Jurkat, Clone E6-1 (cell line): ENCODE results near the gene C11orf65.
"Not testable (repeated sequence)": the region's sequence is repeated elsewhere in the genome, so short reads cannot be mapped to it uniquely, and the experiment has no call there.

Experiments
- DNase-seq: peaks from one replicate; pipeline ENCODE4 v3.0.0-alpha.2; 2011; ENCODE audit warnings: low read depth, low spot score
- H3K4me3 ChIP-seq: 2 replicates; pipeline ENCODE4 v1.5.1; 2011; ENCODE audit warnings: mild to moderate bottlenecking, low read length, control low read depth, moderate library complexity

Gene C11orf65

GRCh38 chr11:108393046-108393445, 74.3 kb downstream of the C11orf65 start:
- no peak for DNase-seq
- H3K4me3 ChIP-seq, result no peak overlapping the region

- no peak for DNase-seq
- H3K4me3 ChIP-seq, result no peak overlapping the region
Measured at GRCh38 chr11:108392353-108392752, 75.0 kb downstream of the C11orf65 start.

GRCh38 chr11:108388576-108388975, 78.8 kb downstream of the C11orf65 start:
- no peak overlapping the region for H3K4me3 ChIP-seq
- no peak for DNase-seq

- not testable (repeated sequence) for H3K4me3 ChIP-seq, DNase-seq
Measured at GRCh38 chr11:108373505-108373904, 93.8 kb downstream of the C11orf65 start.

GRCh38 chr11:108370990-108371389, 96.3 kb downstream of the C11orf65 start:
- no peak for DNase-seq
- no peak overlapping the region for H3K4me3 ChIP-seq

- H3K4me3 ChIP-seq, result no peak overlapping the region
- DNase-seq, result no peak
Measured at GRCh38 chr11:108370315-108370714, 97.0 kb downstream of the C11orf65 start.

- no peak overlapping the region for H3K4me3 ChIP-seq
- no peak for DNase-seq
Measured at GRCh38 chr11:108369064-108369463, 98.3 kb downstream of the C11orf65 start.

GRCh38 chr11:108368134-108368533, 99.2 kb downstream of the C11orf65 start:
- H3K4me3 ChIP-seq, result no peak overlapping the region
- no peak for DNase-seq

- no peak overlapping the region for H3K4me3 ChIP-seq
- DNase-seq, result no peak
Measured at GRCh38 chr11:108364159-108364558, 103.2 kb downstream of the C11orf65 start.

- DNase-seq, result no peak
- no peak overlapping the region for H3K4me3 ChIP-seq
Measured at GRCh38 chr11:108351468-108351867, 115.9 kb downstream of the C11orf65 start.

GRCh38 chr11:108346451-108346850, 120.9 kb downstream of the C11orf65 start:
- no peak overlapping the region for H3K4me3 ChIP-seq
- no peak for DNase-seq

- no peak overlapping the region for H3K4me3 ChIP-seq
- DNase-seq, result no peak
Measured at GRCh38 chr11:108345767-108346166, 121.6 kb downstream of the C11orf65 start.

- no peak for DNase-seq
- no peak overlapping the region for H3K4me3 ChIP-seq
Measured at GRCh38 chr11:108343714-108344113, 123.6 kb downstream of the C11orf65 start.

- DNase-seq, result no peak
Measured at GRCh38 chr11:108341654-108342053, 125.7 kb downstream of the C11orf65 start.

GRCh38 chr11:108340973-108341372, 126.4 kb downstream of the C11orf65 start:
- H3K4me3 ChIP-seq, result no peak overlapping the region
- DNase-seq, result no peak

More at GRCh38 chr11:108341654-108342053, 125.7 kb downstream of the C11orf65 start:
- no peak overlapping the region for H3K4me3 ChIP-seq

- no peak for DNase-seq
- H3K4me3 ChIP-seq, result no peak overlapping the region
Measured at GRCh38 chr11:108338750-108339149, 128.6 kb downstream of the C11orf65 start.

- no peak overlapping the region for H3K4me3 ChIP-seq
- DNase-seq, result no peak
Measured at GRCh38 chr11:108333403-108333899, 133.9 kb downstream of the C11orf65 start.
